Stimulated activated CD8-positive, alpha-beta memory T cell treated with anti-CD3 and anti-CD28 coated beads, Interleukin-7, amount 100 ng/mL, for 1 hour (primary cell): ENCODE data around the gene CCHCR1.
"Not testable (repeated sequence)": the region's sequence is repeated elsewhere in the genome, so short reads cannot be mapped to it uniquely, and the experiment has no call there.

Experiments
- DNase-seq, 2 donors: peaks; one replicate each; pipeline ENCODE4 v3.0.0-alpha.2; 2020; ENCODE audit warnings: low read depth in 2 of 2

The CCHCR1 gene, protein sequence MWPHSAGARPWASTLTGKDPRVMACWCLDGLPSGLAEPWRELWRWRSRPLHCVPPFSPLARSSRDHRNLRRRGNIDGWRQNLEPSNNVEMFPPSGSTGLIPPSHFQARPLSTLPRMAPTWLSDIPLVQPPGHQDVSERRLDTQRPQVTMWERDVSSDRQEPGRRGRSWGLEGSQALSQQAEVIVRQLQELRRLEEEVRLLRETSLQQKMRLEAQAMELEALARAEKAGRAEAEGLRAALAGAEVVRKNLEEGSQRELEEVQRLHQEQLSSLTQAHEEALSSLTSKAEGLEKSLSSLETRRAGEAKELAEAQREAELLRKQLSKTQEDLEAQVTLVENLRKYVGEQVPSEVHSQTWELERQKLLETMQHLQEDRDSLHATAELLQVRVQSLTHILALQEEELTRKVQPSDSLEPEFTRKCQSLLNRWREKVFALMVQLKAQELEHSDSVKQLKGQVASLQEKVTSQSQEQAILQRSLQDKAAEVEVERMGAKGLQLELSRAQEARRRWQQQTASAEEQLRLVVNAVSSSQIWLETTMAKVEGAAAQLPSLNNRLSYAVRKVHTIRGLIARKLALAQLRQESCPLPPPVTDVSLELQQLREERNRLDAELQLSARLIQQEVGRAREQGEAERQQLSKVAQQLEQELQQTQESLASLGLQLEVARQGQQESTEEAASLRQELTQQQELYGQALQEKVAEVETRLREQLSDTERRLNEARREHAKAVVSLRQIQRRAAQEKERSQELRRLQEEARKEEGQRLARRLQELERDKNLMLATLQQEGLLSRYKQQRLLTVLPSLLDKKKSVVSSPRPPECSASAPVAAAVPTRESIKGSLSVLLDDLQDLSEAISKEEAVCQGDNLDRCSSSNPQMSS

GRCh38 chr6:31157513-31158139, at the start of gene CCHCR1:
TSS of gene CCHCR1 (minus strand) at chr6:31157802. CDS start at chr6:31157600, 202 bp downstream.
- DNase-seq: no peak

GRCh38 chr6:31205638-31206037, 48.0 kb upstream of the CCHCR1 start:
- DNase-seq: no peak

- no peak for DNase-seq
Observed at GRCh38 chr6:31204751-31205145, 47.1 kb upstream of the CCHCR1 start.

GRCh38 chr6:31203345-31203979, 45.9 kb upstream of the CCHCR1 start:
- peak in 1 of 2 donors; percentile 29 for DNase-seq

DNA sequence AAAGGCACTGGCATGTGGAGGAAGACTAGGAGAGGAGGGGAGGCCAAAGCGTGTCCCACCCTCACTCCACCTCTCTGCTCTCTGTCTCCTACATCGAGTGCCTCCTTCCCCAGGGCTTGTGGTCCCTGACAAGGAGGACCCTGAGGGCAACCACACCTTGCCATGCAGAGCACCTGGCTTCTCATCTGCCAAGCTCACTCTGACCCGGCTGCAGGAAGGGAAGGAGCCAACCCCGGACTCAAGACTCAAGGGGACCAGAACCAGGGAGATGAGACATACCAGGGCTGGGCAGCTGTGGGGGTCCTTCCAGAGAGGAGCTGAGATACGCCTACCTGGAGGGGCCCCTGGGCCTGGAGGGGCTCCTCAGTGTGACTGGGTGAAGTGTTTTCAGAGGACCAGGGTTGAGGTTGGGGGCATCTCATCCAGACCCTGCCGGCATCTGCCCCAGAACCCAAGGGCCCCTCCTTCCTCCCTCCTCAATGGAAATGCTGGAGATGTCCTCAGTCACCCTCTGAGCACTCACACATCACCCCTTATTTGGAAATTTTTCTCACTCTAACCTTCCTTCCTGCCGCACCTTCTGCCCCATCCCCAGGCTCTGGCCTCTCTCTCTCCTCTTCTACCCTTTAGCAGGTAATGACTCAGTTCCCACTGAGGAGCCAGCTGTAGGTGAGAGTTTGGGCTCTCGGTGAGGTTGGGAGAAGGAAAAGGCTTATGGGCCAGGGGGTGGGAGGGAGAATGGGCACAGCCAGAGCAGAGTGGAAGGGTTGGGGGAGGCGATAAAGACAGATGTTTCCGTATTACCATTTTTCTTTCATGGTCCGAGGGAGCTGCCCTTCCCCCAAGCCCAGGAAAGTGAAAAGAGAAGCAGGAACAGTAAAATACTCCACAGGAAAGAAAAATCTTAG, 44.9 kb upstream of the CCHCR1 start:
- DNase-seq: no peak

- not testable (repeated sequence) for DNase-seq
Observed at GRCh38 chr6:31199105-31199452, 41.5 kb upstream of the CCHCR1 start.

GRCh38 chr6:31197559-31198305, 40.1 kb upstream of the CCHCR1 start:
- DNase-seq: peak; percentile 87 to 91

- DNase-seq: not testable (repeated sequence)
Observed at GRCh38 chr6:31196251-31197022, 38.8 kb upstream of the CCHCR1 start.

- not testable (repeated sequence) for DNase-seq
Observed at GRCh38 chr6:31195308-31195979, 37.8 kb upstream of the CCHCR1 start.

GRCh38 chr6:31194061-31194834, 36.6 kb upstream of the CCHCR1 start:
- no peak for DNase-seq

GRCh38 chr6:31193206-31193605, 35.6 kb upstream of the CCHCR1 start:
- no peak for DNase-seq

DNA sequence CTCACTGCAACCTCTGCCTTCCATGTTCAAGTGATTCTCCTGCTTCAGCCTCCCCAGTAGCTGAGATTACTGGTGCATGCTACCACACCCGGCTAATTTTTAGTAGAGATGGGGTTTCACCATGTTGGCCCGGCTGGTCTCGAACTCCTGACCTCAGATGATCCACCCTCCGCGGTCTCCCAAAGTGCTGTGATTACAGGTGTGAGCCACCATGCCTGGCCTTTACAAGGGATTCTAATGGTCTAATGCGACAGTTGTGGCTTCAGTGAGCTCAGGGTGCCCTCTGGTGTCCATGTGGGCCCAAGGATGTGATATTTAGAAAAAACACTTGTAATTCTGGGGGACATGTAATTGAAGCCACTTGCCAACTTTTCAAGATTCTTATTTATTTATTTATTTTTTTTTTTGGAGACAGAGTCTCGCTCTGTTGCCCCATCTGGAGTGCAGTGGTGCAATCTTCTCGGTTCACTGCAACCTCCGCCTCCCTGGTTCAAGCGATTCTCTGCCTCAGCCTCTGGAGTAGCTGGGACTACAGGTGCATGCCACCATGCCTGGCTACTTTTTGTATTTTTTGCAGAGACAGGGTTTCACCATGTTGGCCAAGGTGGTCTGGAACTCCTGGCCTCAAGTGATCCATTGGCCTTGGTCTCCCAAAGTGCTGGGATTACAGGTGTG, 35.0 kb upstream of the CCHCR1 start:
- not testable (repeated sequence) for DNase-seq

GRCh38 chr6:31190488-31190887, 32.9 kb upstream of the CCHCR1 start:
- no peak for DNase-seq

- not testable (repeated sequence) for DNase-seq
Observed at GRCh38 chr6:31189223-31189622, 31.6 kb upstream of the CCHCR1 start.

GRCh38 chr6:31187780-31188194, 30.2 kb upstream of the CCHCR1 start:
- no peak for DNase-seq

GRCh38 chr6:31186052-31186734, 28.6 kb upstream of the CCHCR1 start:
- no peak for DNase-seq

GRCh38 chr6:31185695-31186051, 28.1 kb upstream of the CCHCR1 start:
- DNase-seq: not testable (repeated sequence)
